ENCODE results near the gene PHYHD1. TPM values are rescaled to one million over a fixed set of nuclear protein-coding genes. Genes with fewer than 3 reads are reported as not detected.
"Not testable (repeated sequence)": the region's sequence is repeated elsewhere in the genome, so short reads cannot be mapped to it uniquely, and the experiment has no call there.

The PHYHD1 gene
- total and polyA plus RNA-seq, 5 experiments from 2014 or later, result 2.6 to 8.2 (median 6.9) TPM

DNA sequence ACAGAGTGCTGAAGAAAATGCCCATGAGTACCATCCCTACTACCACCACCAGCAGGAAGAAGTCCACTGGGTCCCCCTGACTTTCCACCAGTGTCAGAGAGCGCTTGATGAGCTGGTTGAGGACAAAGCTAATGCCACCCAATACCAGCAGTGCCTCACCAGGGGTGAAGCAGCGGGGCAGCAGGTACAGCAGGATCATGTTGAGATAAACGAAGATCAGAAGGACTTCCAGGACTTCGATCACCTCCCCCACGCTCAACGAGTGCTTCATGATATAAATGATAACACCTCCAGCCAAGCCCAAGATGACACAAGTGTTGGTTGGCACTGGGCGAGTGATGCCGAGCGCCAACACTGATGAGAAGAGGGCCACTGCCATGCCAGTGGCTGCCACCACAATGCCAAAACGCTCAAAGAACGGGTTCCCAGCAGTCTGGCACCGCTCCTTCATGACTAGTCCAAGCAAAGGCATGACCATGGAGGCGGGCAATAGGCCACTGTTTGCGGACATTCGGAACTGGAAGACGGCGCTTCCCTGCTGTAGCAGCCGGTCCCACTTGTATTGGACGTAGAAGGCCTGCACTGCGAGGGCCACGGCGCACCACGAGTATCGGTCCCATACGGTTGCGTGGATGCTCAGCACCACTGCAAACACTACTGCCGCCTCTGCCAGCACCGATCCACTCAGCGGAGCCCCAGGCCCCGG, 25.9 kb downstream of the PHYHD1 start:
- H3K36me3 Mint-ChIP-seq, result peaks cover 0 to 17% (median 2%) of the 10 kb centered on the region in 3 donors
- ATAC-seq (peak; percentile 15 to 24), DNase-seq (peak in 2 of 10 donors; percentile 6 to 12)
- no peaks in the 10 kb centered on the region for H3K27me3 Mint-ChIP-seq
- peak overlapping the region; percentile 92 to 99 (median 98) for H3K4me3 Mint-ChIP-seq
- peaks cover 17 to 50% (median 31%) of the 10 kb centered on the region in 4 donors for H3K4me1 Mint-ChIP-seq
- peak overlapping the region; percentile 86 to 100 (median 98) for H3K27ac Mint-ChIP-seq
- POLR2A ChIA-PET, result no interaction called here
- H3K9me3 Mint-ChIP-seq, result no peaks in the 10 kb centered on the region

DNA sequence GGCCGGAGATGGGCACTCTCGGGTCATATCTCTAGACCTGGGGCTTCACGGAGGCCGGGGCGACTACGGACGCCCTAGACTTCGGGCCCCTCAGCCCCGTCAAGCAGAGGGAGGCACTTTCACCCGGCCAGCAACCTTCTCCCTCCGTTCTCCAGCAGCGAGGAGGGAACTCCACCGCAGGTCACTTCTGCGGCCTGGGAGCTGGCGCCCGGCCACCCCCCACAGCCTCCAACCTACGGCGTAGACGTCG, 26.4 kb downstream of the PHYHD1 start:
- peak overlapping the region; percentile 86 to 100 (median 98) for H3K27ac Mint-ChIP-seq
- peaks cover 17 to 50% (median 31%) of the 10 kb centered on the region in 4 donors for H3K4me1 Mint-ChIP-seq
- peaks cover 0 to 20% (median 2%) of the 10 kb centered on the region in 3 donors for H3K36me3 Mint-ChIP-seq
- DNase-seq, result no peak
- H3K9me3 Mint-ChIP-seq, result no peaks in the 10 kb centered on the region
- POLR2A ChIA-PET, result no interaction called here
- H3K27me3 Mint-ChIP-seq, result no peaks in the 10 kb centered on the region
- peak overlapping the region; percentile 92 to 99 (median 98) for H3K4me3 Mint-ChIP-seq
- no peak for ATAC-seq

- POLR2A ChIA-PET, result interaction anchor here (0.7 to 1.0 kb wide), 6 partner anchors 46 to 1566 kb away, joined by 3 to 7 read pairs (median 4); partner anchors contain the start of gene ENDOG
- H3K27me3 Mint-ChIP-seq, result no peaks in the 10 kb centered on the region
- peaks cover 0 to 26% (median 2%) of the 10 kb centered on the region in 3 donors for H3K36me3 Mint-ChIP-seq
- H3K9me3 Mint-ChIP-seq, result no peaks in the 10 kb centered on the region
- H3K4me1 Mint-ChIP-seq, result peaks cover 17 to 53% (median 32%) of the 10 kb centered on the region in 4 donors
- H3K4me3 Mint-ChIP-seq, result peak within 1 kb of the TSS; percentile 92 to 99 (median 98)
- ATAC-seq (peak; percentile 84 to 90), DNase-seq (peak; percentile 96 to 100 (median 99))
- H3K27ac Mint-ChIP-seq, result peak within 1 kb of the TSS; percentile 86 to 100 (median 98)
These were observed 26.9 kb downstream of the PHYHD1 start, which contains the start of the genes DOLK and NUP188 for GRCh38 chr9:128947527-128948301. Gene DOLK (minus strand): TSS chr9:128947603. CDS start chr9:128947303, 300 bp downstream. Gene NUP188 (plus strand): TSS chr9:128947699. CDS start chr9:128947720, 21 bp downstream.

- H3K27ac Mint-ChIP-seq, H3K4me3 Mint-ChIP-seq, DNase-seq, H3K4me1 Mint-ChIP-seq, H3K27me3 Mint-ChIP-seq, ATAC-seq, H3K9me3 Mint-ChIP-seq: not testable (repeated sequence)
- POLR2A ChIA-PET, result interaction anchor here (0.6 kb wide), 1 partner anchor 1045 kb away, joined by 3 read pairs; no protein-coding TSS in a partner anchor
- peaks cover 0 to 82% (median 5%) of the 10 kb centered on the region in 3 donors for H3K36me3 Mint-ChIP-seq
These were observed 40.6 kb downstream of the PHYHD1 start for GRCh38 chr9:128961403-128961802.

GRCh38 chr9:128969491-128969890, 48.7 kb downstream of the PHYHD1 start:
- Mint-ChIP-seq H3K27me3 (no peaks in the 10 kb centered on the region), H3K36me3 (peaks cover 8 to 84% (median 20%) of the 10 kb centered on the region in 3 donors), H3K9me3 (no peaks in the 10 kb centered on the region), H3K4me3 (no peak overlapping the region), H3K27ac (no peak overlapping the region), H3K4me1 (peaks cover 0 to 1% (median 0%) of the 10 kb centered on the region in 4 donors)
- no peak for ATAC-seq
- DNase-seq, result no peak
- POLR2A ChIA-PET, result interaction anchor here (0.6 kb wide), 1 partner anchor 61 kb away, joined by 3 read pairs; no protein-coding TSS in a partner anchor

- peak overlapping the region in 4 of 10 donors; percentile 26 to 57 (median 40) for H3K27ac Mint-ChIP-seq
- no peak overlapping the region for H3K4me3 Mint-ChIP-seq
- no peaks in the 10 kb centered on the region for H3K9me3 Mint-ChIP-seq
- ATAC-seq (no peak), DNase-seq (no peak)
- no peaks in the 10 kb centered on the region for H3K4me1 Mint-ChIP-seq
- POLR2A ChIA-PET, result no interaction called here
- H3K27me3 Mint-ChIP-seq, result no peaks in the 10 kb centered on the region
- H3K36me3 Mint-ChIP-seq, result peaks cover 8 to 97% (median 24%) of the 10 kb centered on the region in 3 donors
These were observed 52.2 kb downstream of the PHYHD1 start for GRCh38 chr9:128972956-128973355.

- H3K36me3 Mint-ChIP-seq, result peaks cover 5 to 98% (median 37%) of the 10 kb centered on the region in 3 donors
- no peak for ATAC-seq
- no peaks in the 10 kb centered on the region for H3K9me3 Mint-ChIP-seq
- DNase-seq, result no peak
- no peaks in the 10 kb centered on the region for H3K27me3 Mint-ChIP-seq
- no peaks in the 10 kb centered on the region for H3K4me1 Mint-ChIP-seq
- H3K27ac Mint-ChIP-seq, result no peak overlapping the region
- no peak overlapping the region for H3K4me3 Mint-ChIP-seq
- POLR2A ChIA-PET, result no interaction called here
These were observed 58.3 kb downstream of the PHYHD1 start for GRCh38 chr9:128979111-128979510.

DNA sequence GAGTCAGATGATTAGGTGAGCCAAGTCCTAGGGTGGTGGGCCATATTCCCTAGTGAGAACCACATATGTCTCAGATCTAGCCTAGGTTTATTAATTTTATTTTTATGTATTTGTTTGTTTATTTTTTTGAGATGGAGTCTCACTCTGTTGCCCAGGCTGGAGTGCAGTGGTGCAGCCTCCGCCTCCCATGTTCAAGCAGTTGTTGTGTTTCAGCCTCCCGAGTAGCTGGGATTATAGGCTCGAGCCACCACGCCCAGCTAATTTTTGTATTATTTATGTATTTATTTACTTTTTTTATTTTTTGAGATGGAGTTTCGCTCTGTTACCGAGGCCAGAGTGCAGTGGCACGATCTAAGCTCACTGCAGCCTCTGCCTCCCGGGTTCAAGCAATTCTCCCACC, 62.8 kb downstream of the PHYHD1 start:
- Mint-ChIP-seq H3K4me1 (peaks cover 0 to 2% (median 0%) of the 10 kb centered on the region in 4 donors), H3K27ac (no peak overlapping the region), H3K27me3 (no peaks in the 10 kb centered on the region), H3K36me3 (peaks cover 16 to 98% (median 50%) of the 10 kb centered on the region in 3 donors), H3K4me3 (no peak overlapping the region), H3K9me3 (no peaks in the 10 kb centered on the region)
- no peak for ATAC-seq
- no peak for DNase-seq
- POLR2A ChIA-PET, result no interaction called here

- Mint-ChIP-seq H3K36me3 (peaks cover 16 to 88% (median 33%) of the 10 kb centered on the region in 3 donors), H3K27ac (peak overlapping the region in 3 of 10 donors; percentile 6 to 85 (median 7)), H3K9me3 (no peaks in the 10 kb centered on the region), H3K4me1 (peaks cover 0 to 2% (median 0%) of the 10 kb centered on the region in 4 donors), H3K4me3 (no peak overlapping the region), H3K27me3 (no peaks in the 10 kb centered on the region)
- no peak for DNase-seq
- no peak for ATAC-seq
- POLR2A ChIA-PET, result no interaction called here
These were observed 65.9 kb downstream of the PHYHD1 start for GRCh38 chr9:128986671-128987070.

DNA sequence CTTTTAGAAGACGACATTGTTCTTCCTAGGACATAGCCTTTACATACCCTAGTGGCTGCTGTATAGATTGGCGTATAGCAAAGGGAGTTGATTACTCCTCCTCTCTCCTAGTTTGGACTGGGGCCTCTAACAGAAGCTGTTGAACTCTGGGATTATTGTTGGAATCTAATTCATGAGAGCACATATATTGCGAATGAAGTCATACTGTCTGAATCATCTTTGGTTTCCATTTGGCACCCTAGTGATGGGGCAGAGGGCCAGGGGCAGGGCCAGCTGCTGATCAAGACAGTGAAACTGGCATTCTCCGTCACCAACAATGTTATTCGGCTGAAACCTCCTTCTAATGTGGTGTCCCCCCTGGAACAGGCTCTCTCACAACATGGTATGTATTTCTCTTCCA, 67.0 kb downstream of the PHYHD1 start:
- H3K27me3 Mint-ChIP-seq, result no peaks in the 10 kb centered on the region
- no peak for DNase-seq
- H3K27ac Mint-ChIP-seq, result peak overlapping the region in 2 of 10 donors; percentile 32 to 38
- no peaks in the 10 kb centered on the region for H3K9me3 Mint-ChIP-seq
- H3K36me3 Mint-ChIP-seq, result peaks cover 15 to 87% (median 28%) of the 10 kb centered on the region in 3 donors
- no peak overlapping the region for H3K4me3 Mint-ChIP-seq
- POLR2A ChIA-PET, result no interaction called here
- no peak for ATAC-seq
- H3K4me1 Mint-ChIP-seq, result peaks cover 0 to 2% (median 0%) of the 10 kb centered on the region in 4 donors

Data from naive thymus-derived CD8-positive, alpha-beta T cell (primary cell).